Progenitor cell of endocrine pancreas (in vitro differentiated cells): ENCODE measurements around the gene INTS11. TPM values are rescaled to one million over a fixed set of nuclear protein-coding genes. Genes with fewer than 3 reads are reported as not detected.

Experiments used
- DNase-seq: peaks from one replicate; pipeline ENCODE4 v3.0.0; 2021; ENCODE audit warnings: low spot score; ENCODE audit not compliant: unreplicated experiment
- H3K27ac Mint-ChIP-seq: 2 replicates; pipeline ENCODE4 v1.8.0; 2021; ENCODE audit warnings: mild to moderate bottlenecking, moderate library complexity, mixed read lengths
- H3K27me3 Mint-ChIP-seq: 2 replicates; pipeline ENCODE4 v1.8.0; 2021; ENCODE audit warnings: mixed read lengths
- H3K36me3 Mint-ChIP-seq: 2 replicates; pipeline ENCODE4 v1.8.0; 2022; ENCODE audit warnings: mixed read lengths; ENCODE audit not compliant: insufficient read depth
- H3K4me1 Mint-ChIP-seq: 2 replicates; pipeline ENCODE4 v1.8.0; 2021; ENCODE audit warnings: low read depth, mixed read lengths
- H3K4me3 Mint-ChIP-seq: 2 replicates; pipeline ENCODE4 v1.8.0; 2021; ENCODE audit warnings: low read depth, mild to moderate bottlenecking, moderate library complexity, mixed read lengths
- H3K9me3 Mint-ChIP-seq: 2 replicates; pipeline ENCODE4 v1.8.0; 2021; ENCODE audit warnings: low read depth, mixed read lengths
- CTCF ChIP-seq: fragments of 200-600 bp; sonication (generic); IDR thresholded peaks from one replicate; pipeline ENCODE4 v1.5.0; 2021; ENCODE audit warnings: antibody characterized with exemption, mild to moderate bottlenecking; ENCODE audit not compliant: unreplicated experiment
- total RNA-seq: library from RNA; stranded (reverse); gene quantifications from 2 replicates; pipeline ENCODE4 v1.2.1, GENCODE V29; 2021

Gene INTS11
- total RNA-seq, 1 donor from 2014 or later = 177 TPM

- no peaks in the 10 kb centered on the region for H3K27me3 Mint-ChIP-seq
- H3K9me3 Mint-ChIP-seq = no peaks in the 10 kb centered on the region
- no peak for TF ChIP-seq CTCF
- DNase-seq = no peak
- no peak overlapping the region for H3K27ac Mint-ChIP-seq
- no peak overlapping the region for H3K4me3 Mint-ChIP-seq
- peaks cover 1% of the 10 kb centered on the region for H3K4me1 Mint-ChIP-seq
- H3K36me3 Mint-ChIP-seq = peaks cover 3% of the 10 kb centered on the region
Measured at GRCh38 chr1:1314678-1315335, 9.7 kb downstream of the INTS11 start.

- no peak overlapping the region for H3K27ac Mint-ChIP-seq
Measured at GRCh38 chr1:1314237-1314586, 10.2 kb downstream of the INTS11 start.

GRCh38 chr1:1313500-1314236 lies 10.8 kb downstream of the INTS11 start:
- no peak for DNase-seq
- TF ChIP-seq CTCF = no peak
- H3K27ac Mint-ChIP-seq = peak overlapping the region; percentile 62
- H3K4me1 Mint-ChIP-seq = peaks cover 1% of the 10 kb centered on the region
- no peak overlapping the region for H3K4me3 Mint-ChIP-seq
- no peaks in the 10 kb centered on the region for H3K9me3 Mint-ChIP-seq
- no peaks in the 10 kb centered on the region for H3K27me3 Mint-ChIP-seq
- peaks cover 2% of the 10 kb centered on the region for H3K36me3 Mint-ChIP-seq

More at GRCh38 chr1:1314237-1314586, 10.2 kb downstream of the INTS11 start:
- Mint-ChIP-seq H3K4me3 (no peak overlapping the region), H3K27me3 (no peaks in the 10 kb centered on the region), H3K4me1 (peaks cover 1% of the 10 kb centered on the region), H3K9me3 (no peaks in the 10 kb centered on the region), H3K36me3 (peaks cover 3% of the 10 kb centered on the region)
- DNase-seq = no peak
- no peak for TF ChIP-seq CTCF

- H3K36me3 Mint-ChIP-seq = peaks cover 2% of the 10 kb centered on the region
- peaks cover 1% of the 10 kb centered on the region for H3K4me1 Mint-ChIP-seq
- H3K4me3 Mint-ChIP-seq = no peak overlapping the region
- no peaks in the 10 kb centered on the region for H3K9me3 Mint-ChIP-seq
- TF ChIP-seq CTCF = no peak
- DNase-seq = no peak
- H3K27me3 Mint-ChIP-seq = no peaks in the 10 kb centered on the region
- no peak overlapping the region for H3K27ac Mint-ChIP-seq
Measured at GRCh38 chr1:1312450-1313314, 11.8 kb downstream of the INTS11 start.
